ENCODE measurements around the gene SLC38A3. TPM values are rescaled to one million over a fixed set of nuclear protein-coding genes. Genes with fewer than 3 reads are reported as not detected.
"Not testable (repeated sequence)": the region's sequence is repeated elsewhere in the genome, so short reads cannot be mapped to it uniquely, and the experiment has no call there.

Gene SLC38A3
- total RNA-seq, 1 experiment from 2014 or later, result 2.9 TPM

DNA sequence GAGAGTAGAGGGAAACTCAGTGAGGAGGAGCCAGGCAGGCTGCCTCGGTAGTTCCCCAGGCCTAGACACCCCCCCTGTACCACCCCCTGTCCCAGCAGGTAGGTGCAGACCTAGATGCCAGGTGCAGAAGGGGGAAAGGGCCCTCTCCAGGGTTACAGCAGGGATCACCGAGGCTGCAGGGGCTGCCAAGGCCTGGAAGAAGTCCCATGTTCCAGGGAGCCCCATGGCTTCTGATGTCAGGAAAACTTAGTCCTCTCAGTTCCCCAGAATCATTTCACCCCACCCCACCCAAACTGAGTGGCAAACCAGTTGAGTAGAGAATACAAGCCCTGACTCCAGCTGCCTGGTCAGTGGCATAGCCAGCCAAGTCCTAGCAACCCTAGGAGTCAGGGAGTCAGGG lies 56.4 kb downstream of the SLC38A3 start:
- DNase-seq, result peak in 1 of 2 experiments; percentile 26
- Histone ChIP-seq H3K27me3 (no peaks in the 10 kb centered on the region), H3K27ac (peak overlapping the region; percentile 99), H3K36me3 (peaks cover 6% of the 10 kb centered on the region; the same call in 1 of the 2 replicates), H3K9me3 (replicated peaks) (no peaks in the 10 kb centered on the region), H3K4me3 (peak overlapping the region; percentile 57), H3K4me1 (peaks cover 51% of the 10 kb centered on the region)

DNA sequence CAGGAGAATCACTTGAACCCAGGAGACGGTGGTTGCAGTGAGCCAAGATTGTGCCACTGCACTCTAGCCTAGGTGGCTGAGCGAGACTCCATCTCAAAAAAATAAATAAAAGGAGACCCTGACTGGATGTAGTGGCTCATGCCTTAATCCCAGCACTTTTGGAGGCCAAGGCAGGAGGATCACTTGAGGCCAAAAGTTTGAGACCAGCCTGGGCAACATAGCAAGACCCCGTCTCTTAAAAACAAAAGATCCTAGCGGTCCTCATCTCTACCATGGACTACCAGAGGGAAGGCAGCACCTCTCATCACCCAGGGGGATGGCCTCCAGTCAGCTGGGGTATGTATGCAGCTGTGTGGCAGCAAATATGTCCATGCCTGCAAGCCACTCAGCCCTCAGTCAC lies 57.1 kb downstream of the SLC38A3 start:
- not testable (repeated sequence) for H3K9me3 ChIP-seq (replicated peaks); H3K27me3 ChIP-seq; H3K4me3 ChIP-seq; DNase-seq; H3K36me3 ChIP-seq; H3K27ac ChIP-seq
- peaks cover 52% of the 10 kb centered on the region for H3K4me1 ChIP-seq

DNA sequence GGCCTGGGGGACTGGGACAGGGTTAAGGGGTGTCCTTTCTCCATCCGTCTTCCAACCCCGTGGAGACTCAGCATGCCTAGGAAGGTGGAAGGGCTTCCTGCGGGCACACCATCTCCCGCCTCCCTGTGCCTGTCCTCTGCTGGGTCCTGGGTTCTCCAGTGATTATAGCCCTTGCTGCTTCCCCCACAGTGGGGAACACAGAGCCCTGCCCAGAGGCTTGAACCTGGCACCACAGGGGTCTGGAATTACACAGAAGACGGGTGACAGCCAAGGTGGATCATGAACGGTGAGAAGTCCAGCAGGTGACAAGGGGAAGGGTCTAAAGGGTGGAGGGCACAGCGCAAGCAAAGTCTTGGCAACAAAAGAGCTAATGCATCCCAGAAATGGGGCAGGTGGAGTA lies 57.7 kb downstream of the SLC38A3 start:
- DNase-seq, result no peak
- no peak overlapping the region for H3K27ac ChIP-seq
- no peak overlapping the region for H3K4me3 ChIP-seq
- no peaks in the 10 kb centered on the region for H3K9me3 ChIP-seq (replicated peaks)
- 0 out of 2 replicates have a peak, but pooled peaks cover 3% of the 10 kb centered on the region for H3K36me3 ChIP-seq
- peaks cover 57% of the 10 kb centered on the region for H3K4me1 ChIP-seq
- H3K27me3 ChIP-seq, result no peaks in the 10 kb centered on the region

DNA sequence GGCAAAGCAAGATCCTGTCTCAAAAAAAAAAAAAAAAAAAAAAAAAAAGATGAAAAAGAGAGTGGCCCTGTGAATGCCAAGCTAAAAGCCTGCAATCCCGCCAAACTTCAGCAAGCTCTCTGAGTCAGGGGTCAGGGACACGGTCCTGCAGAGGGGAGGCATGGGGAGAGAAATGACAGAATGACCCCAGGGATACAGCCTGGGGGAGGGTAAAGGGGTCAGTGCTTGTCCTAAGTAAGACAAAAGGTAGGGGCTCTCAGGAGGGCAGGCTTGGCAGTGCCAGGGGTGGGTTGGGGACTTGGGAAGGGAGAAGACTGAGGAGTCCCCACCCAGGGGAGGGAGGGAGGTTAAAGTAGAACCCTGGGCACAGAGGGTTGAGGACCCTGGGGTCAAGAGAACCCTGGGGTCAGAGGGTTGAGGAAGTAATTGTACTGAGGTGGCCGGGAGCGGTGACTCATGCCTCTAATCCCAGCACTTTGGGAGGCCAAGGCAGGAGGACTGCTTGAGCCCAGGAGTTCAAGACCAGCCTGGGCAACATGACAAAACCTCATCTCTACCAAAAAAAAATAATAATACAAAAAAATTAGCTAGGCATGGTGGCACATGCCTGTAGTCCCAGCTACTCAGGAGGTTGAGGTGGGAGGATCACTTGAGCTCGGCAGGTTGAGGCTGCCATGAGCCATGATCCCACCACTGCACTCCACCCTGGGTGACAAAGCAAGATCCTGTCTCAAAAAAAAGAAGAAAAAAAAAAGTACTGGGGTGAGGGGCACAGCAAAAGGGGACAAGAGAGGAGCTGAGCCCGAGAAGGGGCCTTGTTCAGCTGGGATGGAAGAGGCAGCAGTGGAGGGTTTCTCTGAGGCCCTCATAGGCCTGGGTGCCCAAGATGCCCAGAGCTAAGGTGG lies 58.7 kb downstream of the SLC38A3 start:
- Histone ChIP-seq H3K9me3 (replicated peaks) (no peaks in the 10 kb centered on the region), H3K4me1 (peaks cover 56% of the 10 kb centered on the region), H3K27ac (peak overlapping the region; percentile 47; the same call in 1 of the 2 replicates), H3K36me3 (no peaks in the 10 kb centered on the region), H3K27me3 (no peaks in the 10 kb centered on the region), H3K4me3 (no peak overlapping the region)
- DNase-seq, result no peak

DNA sequence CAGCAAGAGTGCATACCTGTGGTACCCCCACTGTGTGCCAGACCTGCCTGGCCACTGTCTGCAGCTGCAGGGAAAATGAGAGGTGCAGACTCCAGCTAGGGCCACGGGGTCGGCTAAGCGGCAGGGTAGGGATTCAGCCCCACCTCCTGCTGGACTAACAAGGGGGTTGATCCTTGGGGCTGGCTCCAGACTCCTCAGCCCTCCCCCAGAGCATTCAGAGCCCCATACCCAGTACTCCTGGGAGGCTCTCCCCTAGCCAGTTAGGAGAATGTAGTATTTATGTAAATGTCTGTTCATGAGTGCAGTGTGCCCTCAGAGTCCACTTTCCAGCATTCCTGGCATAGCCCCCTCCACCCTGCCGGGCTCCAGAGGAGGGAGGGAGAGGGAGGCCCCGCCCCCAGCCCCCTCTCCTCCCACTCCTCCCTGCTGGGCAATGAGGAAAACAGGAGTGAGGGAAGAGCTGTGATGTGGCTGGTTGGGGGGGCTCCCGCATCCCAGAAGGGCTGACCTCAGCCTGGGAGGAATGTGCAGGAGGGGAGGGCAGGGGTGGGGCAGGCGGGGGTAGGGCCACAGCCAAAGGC lies 59.4 kb downstream of the SLC38A3 start:
- H3K27ac ChIP-seq, result peak overlapping the region; percentile 47; the same call in 1 of the 2 replicates
- H3K4me1 ChIP-seq, result peaks cover 56% of the 10 kb centered on the region
- H3K27me3 ChIP-seq, result no peaks in the 10 kb centered on the region
- H3K9me3 ChIP-seq (replicated peaks), result no peaks in the 10 kb centered on the region
- no peak overlapping the region for H3K4me3 ChIP-seq
- DNase-seq, result peak; percentile 91 to 92
- no peaks in the 10 kb centered on the region for H3K36me3 ChIP-seq

DNA sequence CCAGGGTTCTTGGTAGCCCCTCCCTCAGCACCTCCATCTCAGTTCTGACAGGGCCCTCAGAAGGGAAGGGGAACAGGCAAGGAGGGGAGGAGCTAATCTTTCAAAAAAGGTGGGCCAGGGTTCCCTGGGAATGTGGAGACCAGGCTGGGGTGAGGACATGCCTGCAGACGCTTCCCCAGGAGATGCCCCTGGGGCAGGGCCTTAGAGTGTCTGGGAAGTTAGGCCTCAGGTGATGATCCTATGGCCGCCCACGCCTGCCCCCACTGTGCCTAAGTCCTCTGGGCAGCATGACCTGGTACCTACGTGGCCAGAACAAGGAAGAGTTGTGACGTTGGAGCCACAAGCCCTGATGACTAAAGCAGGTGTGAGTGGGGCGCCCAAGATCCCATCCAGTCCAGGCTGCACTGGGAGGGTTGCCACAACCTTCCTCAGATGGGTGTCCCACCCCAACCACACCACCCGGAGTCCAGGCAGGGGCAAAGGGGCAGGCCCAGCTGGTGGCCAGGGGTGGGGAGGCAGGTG lies 60.0 kb downstream of the SLC38A3 start:
- Histone ChIP-seq H3K4me3 (no peak overlapping the region), H3K27me3 (no peaks in the 10 kb centered on the region), H3K4me1 (peaks cover 58% of the 10 kb centered on the region), H3K9me3 (replicated peaks) (no peaks in the 10 kb centered on the region), H3K27ac (peak overlapping the region; percentile 47; the same call in 1 of the 2 replicates), H3K36me3 (no peaks in the 10 kb centered on the region)
- peak in 1 of 2 experiments; percentile 25 for DNase-seq

DNA sequence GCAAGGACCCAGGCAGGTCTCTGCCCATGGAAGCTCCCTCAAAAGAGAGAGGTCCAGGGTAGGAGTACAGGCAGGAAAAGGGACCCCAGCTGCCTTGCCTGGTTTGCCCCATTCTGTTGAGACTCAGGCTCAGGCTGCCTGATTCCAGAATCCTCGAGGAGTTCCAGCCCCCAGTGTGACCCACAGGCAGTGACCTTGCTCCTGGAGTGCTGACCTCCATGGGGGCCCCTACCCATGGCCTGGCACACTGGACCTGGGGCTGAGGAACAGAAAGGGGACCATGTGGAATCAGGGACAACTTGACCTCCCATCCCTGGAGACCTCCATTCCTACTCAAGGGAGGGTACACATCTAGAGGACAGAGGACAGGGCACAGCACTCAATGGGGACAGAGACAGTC lies 60.5 kb downstream of the SLC38A3 start:
- Histone ChIP-seq H3K27ac (no peak overlapping the region), H3K4me3 (no peak overlapping the region), H3K4me1 (peaks cover 61% of the 10 kb centered on the region), H3K27me3 (no peaks in the 10 kb centered on the region), H3K9me3 (replicated peaks) (no peaks in the 10 kb centered on the region), H3K36me3 (no peaks in the 10 kb centered on the region)
- DNase-seq, result no peak

DNA sequence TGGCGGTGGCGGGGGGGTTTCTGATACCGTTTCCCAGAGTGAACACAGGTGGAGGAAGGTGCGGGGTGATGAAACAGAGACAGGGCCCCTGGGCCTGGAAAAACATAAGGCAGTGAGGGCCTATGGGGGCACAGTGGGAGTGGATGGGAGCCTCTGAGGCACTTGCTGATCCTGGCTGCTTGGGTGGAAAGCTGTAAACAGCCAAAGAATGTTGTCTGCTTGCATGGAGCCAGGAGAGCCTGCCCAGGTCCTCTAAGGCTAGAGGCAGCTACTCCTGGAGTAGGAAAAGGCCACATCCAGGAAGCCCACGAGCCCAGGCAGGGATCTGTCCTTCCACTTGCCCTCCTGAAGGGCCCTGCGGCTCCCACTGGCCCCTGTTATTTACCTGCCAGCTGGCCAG lies 60.9 kb downstream of the SLC38A3 start:
- Histone ChIP-seq H3K9me3 (replicated peaks) (no peaks in the 10 kb centered on the region), H3K4me3 (no peak overlapping the region), H3K4me1 (peaks cover 58% of the 10 kb centered on the region), H3K36me3 (no peaks in the 10 kb centered on the region), H3K27ac (no peak overlapping the region), H3K27me3 (no peaks in the 10 kb centered on the region)
- DNase-seq, result no peak

DNA sequence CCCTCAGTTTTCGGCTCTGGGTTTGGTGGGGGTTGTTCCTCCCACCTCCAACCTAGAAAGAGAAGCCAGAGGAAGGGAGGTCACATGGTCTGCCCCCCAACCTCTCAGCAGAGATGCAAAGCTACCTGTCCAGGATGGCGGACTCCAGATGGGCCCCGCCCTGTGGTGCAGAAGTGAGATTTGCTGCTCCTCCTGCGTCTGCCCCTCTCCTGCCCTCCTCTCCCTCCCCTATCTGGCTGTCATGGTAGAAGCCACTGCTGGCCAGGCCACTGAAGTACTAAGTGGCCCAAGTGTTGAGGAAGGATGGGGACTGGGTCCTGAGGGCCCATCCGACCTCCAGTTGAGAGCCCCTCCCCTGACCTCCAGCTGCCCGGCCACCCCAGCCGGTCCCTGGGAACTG lies 61.8 kb downstream of the SLC38A3 start:
- Histone ChIP-seq H3K4me3 (no peak overlapping the region; the same call in 1 of the 2 replicates), H3K9me3 (replicated peaks) (no peaks in the 10 kb centered on the region), H3K4me1 (peaks cover 50% of the 10 kb centered on the region), H3K27ac (no peak overlapping the region), H3K36me3 (no peaks in the 10 kb centered on the region), H3K27me3 (no peaks in the 10 kb centered on the region)
- no peak for DNase-seq

DNA sequence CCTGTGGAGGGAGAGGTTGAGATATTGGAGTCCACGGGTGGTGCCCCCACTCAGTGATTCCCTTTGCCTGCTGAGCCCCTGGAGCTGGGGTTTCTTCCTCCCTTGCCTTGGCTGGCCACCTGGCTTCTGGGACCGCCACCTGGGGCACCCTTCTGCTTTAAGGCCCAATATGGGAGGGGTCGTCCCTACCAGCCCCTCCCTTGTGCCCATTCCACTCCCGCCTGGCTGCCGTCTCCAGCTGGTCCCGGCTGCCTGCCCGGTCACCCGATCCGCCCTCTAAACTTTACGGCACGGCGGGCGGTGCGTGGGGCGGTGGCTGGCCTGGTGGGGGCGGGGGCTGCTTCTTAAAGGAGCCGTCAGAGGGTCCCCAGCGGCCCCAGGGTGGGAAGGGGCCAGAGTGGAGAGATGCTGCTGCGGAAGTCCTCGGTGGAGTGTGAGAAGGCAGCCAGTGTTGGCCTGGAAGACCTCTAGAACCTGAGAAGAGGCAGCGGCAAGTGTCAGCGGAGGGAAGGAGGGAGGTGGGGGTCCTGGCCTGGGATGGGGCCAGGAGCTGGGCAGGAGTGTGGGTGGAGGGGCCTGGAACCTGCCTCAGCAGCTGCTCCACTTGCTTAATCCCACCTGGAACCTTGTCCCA lies 62.3 kb downstream of the SLC38A3 start:
- DNase-seq, result peak; percentile 53 to 55
- Histone ChIP-seq H3K9me3 (replicated peaks) (no peaks in the 10 kb centered on the region), H3K27me3 (no peaks in the 10 kb centered on the region), H3K27ac (no peak overlapping the region), H3K4me3 (peak overlapping the region; percentile 30), H3K36me3 (no peaks in the 10 kb centered on the region), H3K4me1 (peaks cover 48% of the 10 kb centered on the region)

DNA sequence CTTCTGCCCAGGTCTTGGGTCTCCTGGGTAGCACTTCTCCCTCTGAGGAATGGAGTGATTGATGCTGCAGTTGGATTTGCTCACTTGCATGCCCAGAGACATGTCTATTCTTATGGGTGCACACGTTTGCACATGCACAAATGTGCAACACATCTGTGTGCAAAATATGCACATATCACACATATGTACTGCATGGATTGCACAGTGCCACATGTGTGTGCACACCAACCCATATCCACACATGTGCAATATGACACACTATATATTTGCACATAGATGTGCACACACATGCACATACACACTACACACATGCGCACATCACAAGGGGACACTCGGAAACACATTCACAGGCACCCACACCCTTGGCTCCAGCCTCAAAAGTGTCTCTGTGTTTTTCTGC lies 63.2 kb downstream of the SLC38A3 start:
- no peak overlapping the region for H3K4me3 ChIP-seq
- no peak for DNase-seq

DNA sequence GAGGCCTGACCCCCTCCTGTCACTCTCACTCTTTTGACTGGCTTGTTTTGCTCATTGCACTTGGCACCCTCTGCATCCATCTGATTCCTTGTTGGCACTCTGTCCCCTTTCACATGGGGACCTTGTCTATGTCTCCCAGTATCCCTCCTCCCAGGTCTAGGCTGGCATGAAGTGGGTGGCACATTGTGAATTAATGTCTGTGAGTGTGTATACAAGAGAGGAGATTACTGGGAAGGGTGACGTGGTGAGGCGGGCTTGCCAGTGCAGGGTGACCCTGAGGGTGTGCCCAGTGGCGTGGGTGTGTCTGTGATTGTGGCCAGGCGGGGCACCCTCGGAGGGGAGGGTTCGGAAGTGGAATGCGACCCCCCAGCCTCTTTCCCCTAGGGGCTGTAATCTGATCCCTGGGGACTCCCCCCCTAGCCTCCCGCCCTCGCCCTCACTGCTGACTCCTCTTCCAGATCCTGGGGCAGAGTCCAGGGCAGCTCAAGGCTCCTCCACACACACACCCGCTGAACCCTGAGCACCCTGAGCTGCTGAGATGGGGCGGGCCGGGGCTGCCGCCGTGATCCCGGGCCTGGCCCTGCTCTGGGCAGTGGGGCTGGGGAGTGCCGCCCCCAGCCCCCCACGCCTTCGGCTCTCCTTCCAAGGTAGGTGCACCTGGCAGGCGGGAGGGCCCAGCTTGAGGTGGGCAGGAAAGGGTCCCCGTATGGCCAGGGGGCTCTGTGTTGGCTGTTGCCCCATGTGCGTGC lies 63.8 kb downstream of the SLC38A3 start, which contains the start of gene SEMA3B:
Gene SEMA3B (plus strand): TSS at position 445 of the 749 bp plus-strand sequence. CDS start 94 bp downstream, at position 539.
- Histone ChIP-seq H3K27me3 (no peaks in the 10 kb centered on the region), H3K27ac (no peak within 1 kb of the TSS), H3K36me3 (no peaks in the 10 kb centered on the region), H3K4me1 (peaks cover 48% of the 10 kb centered on the region), H3K9me3 (replicated peaks) (no peaks in the 10 kb centered on the region), H3K4me3 (peak within 1 kb of the TSS; percentile 35; the same call in 1 of the 2 replicates)
- DNase-seq, result peak; percentile 58 to 64

More for the DNA sequence above, 63.2 kb downstream of the SLC38A3 start:
- Histone ChIP-seq H3K9me3 (replicated peaks) (no peaks in the 10 kb centered on the region), H3K27ac (no peak overlapping the region), H3K36me3 (no peaks in the 10 kb centered on the region), H3K27me3 (no peaks in the 10 kb centered on the region), H3K4me1 (peaks cover 48% of the 10 kb centered on the region)

DNA sequence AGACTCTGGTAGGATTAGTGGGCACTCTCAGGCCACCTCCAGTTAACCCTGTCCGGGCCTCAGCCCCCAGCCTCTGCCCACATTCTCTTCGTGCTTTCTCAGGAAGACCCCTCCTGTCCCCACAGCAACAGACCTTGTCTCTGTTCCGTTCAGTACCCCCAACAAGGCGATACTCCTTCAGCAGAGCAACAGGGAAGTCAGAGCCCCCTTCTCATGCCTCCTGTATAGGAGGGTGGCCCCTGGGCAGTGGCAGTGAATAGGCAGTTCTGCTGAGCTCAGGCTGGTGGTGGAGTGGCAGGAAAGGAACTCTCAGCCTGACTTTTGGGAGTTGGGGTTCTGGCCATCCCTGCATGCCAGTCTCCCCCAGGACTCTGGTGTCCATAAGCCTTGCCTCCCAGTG lies 64.4 kb downstream of the SLC38A3 start:
- Histone ChIP-seq H3K4me1 (peaks cover 42% of the 10 kb centered on the region), H3K36me3 (no peaks in the 10 kb centered on the region), H3K27ac (no peak overlapping the region), H3K4me3 (peak overlapping the region; percentile 35; the same call in 1 of the 2 replicates), H3K27me3 (no peaks in the 10 kb centered on the region), H3K9me3 (replicated peaks) (no peaks in the 10 kb centered on the region)
- DNase-seq, result no peak

DNA sequence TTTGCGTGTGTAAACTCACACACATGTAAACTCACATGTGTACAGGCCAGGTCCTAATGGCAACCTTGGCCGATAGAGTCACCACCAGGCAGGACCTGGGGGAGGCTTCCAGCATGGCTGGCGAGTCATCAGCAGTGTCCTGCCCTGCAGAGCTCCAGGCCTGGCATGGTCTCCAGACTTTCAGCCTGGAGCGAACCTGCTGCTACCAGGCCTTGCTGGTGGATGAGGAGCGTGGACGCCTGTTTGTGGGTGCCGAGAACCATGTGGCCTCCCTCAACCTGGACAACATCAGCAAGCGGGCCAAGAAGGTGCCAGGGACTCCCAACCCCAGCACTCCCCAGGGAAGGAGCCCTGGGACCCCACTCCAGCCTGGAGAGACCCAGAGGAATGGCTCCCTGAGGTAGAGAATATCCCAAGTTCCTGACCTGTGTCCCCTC lies 64.9 kb downstream of the SLC38A3 start:
- no peaks in the 10 kb centered on the region for H3K27me3 ChIP-seq
- no peak for DNase-seq
- H3K4me3 ChIP-seq, result no peak overlapping the region
- H3K36me3 ChIP-seq, result no peaks in the 10 kb centered on the region
- H3K27ac ChIP-seq, result no peak overlapping the region
- H3K9me3 ChIP-seq (replicated peaks), result no peaks in the 10 kb centered on the region
- H3K4me1 ChIP-seq, result peaks cover 39% of the 10 kb centered on the region

All from SJCRH30 (cell line).